Thyroid gland (tissue), 4 donors: Measurements from ENCODE around the gene E2F4.

ENCODE experiments used
- CTCF ChIP-seq, 6 experiments: fragments of 200-600 bp in 3 of 6; fragments of 450-650 bp in 3 of 6; sonication (generic) in 3 of 6; IDR thresholded peaks; one replicate each; pipeline ENCODE4 v1.5.1; 2016 to 2019; ENCODE audit warnings: antibody characterized with exemption in 6 of 6, mild to moderate bottlenecking in 2 of 6, inconsistent platforms in 1 of 6, moderate library complexity in 1 of 6
- POLR2A ChIP-seq, 2 donors: fragments of 450-650 bp; IDR thresholded peaks; one replicate each; pipeline ENCODE4 v1.6.1; 2017; ENCODE audit warnings: antibody characterized with exemption in 2 of 2, mild to moderate bottlenecking in 2 of 2, moderate library complexity in 1 of 2

DNA sequence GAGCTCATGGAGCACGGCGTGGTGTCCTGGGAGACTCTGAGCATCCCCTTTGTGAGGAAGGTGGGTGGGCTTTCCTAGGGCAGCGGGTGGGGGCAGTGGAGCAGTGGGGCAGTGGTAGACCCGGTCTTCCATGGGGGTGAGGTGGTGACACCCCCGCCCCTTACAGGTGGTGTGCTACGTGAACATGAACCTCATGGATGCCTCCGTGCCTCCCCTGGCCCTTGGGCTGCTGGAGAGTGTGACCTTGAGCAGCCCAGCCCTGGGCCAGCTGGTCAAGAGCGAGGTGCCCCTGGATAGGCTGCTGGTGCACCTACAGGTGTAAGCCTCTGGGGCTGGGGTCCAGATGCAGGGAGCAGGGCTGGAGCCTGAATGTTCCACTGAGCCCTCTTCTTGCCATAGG is 8.5 kb downstream of the E2F4 start:
- TF ChIP-seq CTCF (IDR thresholded peaks at IDR 0.05), result no peak
- no peak for TF ChIP-seq POLR2A (IDR thresholded peaks at IDR 0.05)
